GM12892 (cell line): ENCODE data around the gene HYAL2.

Experiments used
- POLR2A ChIP-seq: IDR thresholded peaks from 2 replicates; pipeline ENCODE4 v1.6.1; 2011; ENCODE audit warnings: low read depth, low read length, control low read depth
- POLR2AphosphoS5 ChIP-seq: IDR thresholded peaks from 2 replicates; pipeline ENCODE4 v1.6.1; 2011; ENCODE audit warnings: low read depth, low read length, control low read depth

- no peak for TF ChIP-seq POLR2A
- TF ChIP-seq POLR2AphosphoS5, result no peak
Observed at GRCh38 chr3:50299638-50299928, 23.0 kb downstream of the HYAL2 start.
